IPS DF 6.9 (cell line): ENCODE measurements around the gene SV2C.

ENCODE experiments used
- DNase-seq: peaks from one replicate; pipeline ENCODE4 v3.0.0-alpha.2; 2013; ENCODE audit warnings: low read depth, low spot score
- H3K27ac ChIP-seq: one replicate; pipeline ENCODE4 v1.5.1; 2013; ENCODE audit warnings: low read length, control low read depth
- H3K27me3 ChIP-seq: 2 replicates; pipeline ENCODE4 v1.6.1; 2013; ENCODE audit warnings: mild to moderate bottlenecking, low read length; ENCODE audit not compliant: control insufficient read depth, insufficient read depth
- H3K36me3 ChIP-seq: 2 replicates; pipeline ENCODE4 v1.6.1; 2013; ENCODE audit warnings: low read length; ENCODE audit not compliant: control insufficient read depth, insufficient read depth
- H3K4me1 ChIP-seq: 2 replicates; pipeline ENCODE4 v1.6.1; 2013; ENCODE audit warnings: low read length; ENCODE audit not compliant: control insufficient read depth, insufficient read depth
- H3K4me3 ChIP-seq: 2 replicates; pipeline ENCODE4 v1.5.1; 2013; ENCODE audit warnings: mild to moderate bottlenecking, low read length
- H3K9me3 ChIP-seq: 2 replicates; pipeline ENCODE4 v1.6.1; 2013; ENCODE audit warnings: low read length, inconsistent platforms; ENCODE audit not compliant: control insufficient read depth, insufficient read depth
- whole genome bisulfite sequencing: extraction: QIAGEN DNeasy Blood & Tissue Kit; methylation state at CpG from one replicate; pipeline ENCODE4 v1.1.7; 2013; ENCODE audit warnings: mixed read lengths, missing lambda C conversion rate; ENCODE audit not compliant: insufficient read length, insufficient coverage; 5-methylcytosine and 5-hydroxymethylcytosine counted together

Gene SV2C

DNA sequence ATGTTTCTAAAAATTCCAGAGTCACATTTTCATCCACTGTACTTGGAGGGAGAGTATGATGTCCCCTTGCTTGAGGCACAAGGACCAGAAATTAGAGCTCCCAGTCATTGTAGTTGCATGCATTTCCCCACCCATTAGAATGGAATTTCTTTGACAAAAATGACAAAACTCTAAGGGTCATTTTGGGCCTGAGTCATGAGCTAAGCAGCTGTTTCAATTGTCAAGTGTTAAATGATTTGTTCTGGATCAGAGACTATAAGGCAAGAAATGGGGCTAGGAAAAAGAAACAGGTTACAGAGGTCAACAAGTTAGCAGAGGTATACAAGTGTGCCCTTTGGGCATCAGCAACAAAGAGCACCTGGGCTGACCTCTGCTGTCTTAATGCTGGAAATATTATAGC lies 188.7 kb downstream of the SV2C start:
- no peak overlapping the region for H3K27ac ChIP-seq

DNA sequence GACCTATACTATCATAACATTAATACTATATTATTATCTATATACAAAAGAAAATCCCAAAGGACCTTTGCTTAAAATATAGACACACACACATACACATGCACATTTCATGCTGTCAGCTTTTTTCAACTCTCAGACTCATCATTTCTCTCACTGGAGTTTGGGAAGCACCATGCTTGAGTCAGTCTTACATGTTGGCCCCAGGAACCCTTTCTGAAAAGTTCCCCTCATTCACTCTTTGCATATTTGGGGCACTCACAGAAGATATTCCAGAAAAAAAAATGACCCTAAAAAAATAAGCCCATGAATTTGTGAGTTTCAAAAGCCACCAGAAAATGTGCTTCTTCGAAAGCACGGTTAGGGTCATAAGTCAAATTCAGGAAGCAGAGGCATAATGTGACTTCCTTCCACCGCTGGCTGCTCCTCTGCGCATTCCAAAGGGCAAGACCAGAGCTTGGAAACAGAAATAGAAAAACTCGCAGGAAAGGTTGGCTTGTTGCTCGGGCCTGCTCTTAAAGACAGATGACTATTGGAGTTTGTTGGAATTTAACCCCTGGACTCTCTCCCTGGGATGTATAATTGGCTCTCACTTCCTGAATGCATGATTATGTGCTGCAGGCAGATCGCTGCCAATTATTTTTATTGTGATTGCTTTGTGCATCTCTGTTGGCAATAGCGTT lies 190.2 kb downstream of the SV2C start:
- DNase-seq: no peak
- no CpG with 5 or more reads among the region's 8 CpGs for WGBS
- H3K4me3 ChIP-seq: no peak overlapping the region
- H3K36me3 ChIP-seq: no peaks in the 10 kb centered on the region
- no peak overlapping the region for H3K27ac ChIP-seq
- no peaks in the 10 kb centered on the region for H3K4me1 ChIP-seq
- H3K9me3 ChIP-seq: no peaks in the 10 kb centered on the region
- H3K27me3 ChIP-seq: no peaks in the 10 kb centered on the region

More for the DNA sequence above, 188.7 kb downstream of the SV2C start:
- Histone ChIP-seq H3K4me1 (no peaks in the 10 kb centered on the region), H3K36me3 (no peaks in the 10 kb centered on the region), H3K4me3 (no peak overlapping the region), H3K27me3 (no peaks in the 10 kb centered on the region), H3K9me3 (no peaks in the 10 kb centered on the region)
- no peak for DNase-seq

- DNase-seq: no peak
- no peaks in the 10 kb centered on the region for H3K4me1 ChIP-seq
- no peaks in the 10 kb centered on the region for H3K27me3 ChIP-seq
- H3K9me3 ChIP-seq: no peaks in the 10 kb centered on the region
- H3K27ac ChIP-seq: no peak overlapping the region
- H3K36me3 ChIP-seq: no peaks in the 10 kb centered on the region
- H3K4me3 ChIP-seq: no peak overlapping the region
These were observed 191.4 kb downstream of the SV2C start for GRCh38 chr5:76274571-76274970.

GRCh38 chr5:76277736-76278135 lies 194.6 kb downstream of the SV2C start:
- H3K27me3 ChIP-seq: no peaks in the 10 kb centered on the region
- H3K36me3 ChIP-seq: no peaks in the 10 kb centered on the region
- H3K4me1 ChIP-seq: no peaks in the 10 kb centered on the region
- no peak overlapping the region for H3K4me3 ChIP-seq
- no peaks in the 10 kb centered on the region for H3K9me3 ChIP-seq
- DNase-seq: no peak
- no peak overlapping the region for H3K27ac ChIP-seq

DNA sequence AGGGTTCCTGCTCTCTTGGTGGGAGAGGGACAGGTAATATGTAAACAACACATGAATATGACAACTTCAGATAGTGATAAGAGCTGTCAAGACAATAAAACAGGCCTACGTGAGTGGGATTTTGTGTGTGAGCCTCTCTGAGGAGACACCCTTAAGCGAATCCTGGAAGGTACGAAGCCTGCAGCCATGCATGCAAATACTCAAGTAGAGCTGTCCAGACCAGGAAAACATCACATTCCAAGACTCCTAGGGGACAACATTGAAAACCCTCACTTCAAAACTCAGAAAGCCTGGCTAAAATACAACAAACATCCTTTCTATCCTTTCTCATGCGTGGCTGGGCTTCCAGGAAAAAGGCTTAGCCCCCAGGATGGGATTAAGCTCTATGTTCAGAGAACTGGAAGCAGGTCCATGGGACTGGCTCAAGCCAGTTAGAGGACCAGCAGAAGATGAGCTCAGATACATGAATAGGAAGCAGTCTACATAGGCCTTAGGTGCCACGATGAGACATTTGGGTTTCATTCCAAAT lies 195.1 kb downstream of the SV2C start:
- Histone ChIP-seq H3K36me3 (no peaks in the 10 kb centered on the region), H3K4me3 (no peak overlapping the region), H3K27ac (no peak overlapping the region), H3K9me3 (no peaks in the 10 kb centered on the region), H3K4me1 (no peaks in the 10 kb centered on the region), H3K27me3 (no peaks in the 10 kb centered on the region)
- no CpG with 5 or more reads among the region's 5 CpGs for WGBS
- DNase-seq: no peak

GRCh38 chr5:76280494-76280893 lies 197.3 kb downstream of the SV2C start:
- WGBS: no CpG with 5 or more reads among the region's 14 CpGs
- no peak for DNase-seq

DNA sequence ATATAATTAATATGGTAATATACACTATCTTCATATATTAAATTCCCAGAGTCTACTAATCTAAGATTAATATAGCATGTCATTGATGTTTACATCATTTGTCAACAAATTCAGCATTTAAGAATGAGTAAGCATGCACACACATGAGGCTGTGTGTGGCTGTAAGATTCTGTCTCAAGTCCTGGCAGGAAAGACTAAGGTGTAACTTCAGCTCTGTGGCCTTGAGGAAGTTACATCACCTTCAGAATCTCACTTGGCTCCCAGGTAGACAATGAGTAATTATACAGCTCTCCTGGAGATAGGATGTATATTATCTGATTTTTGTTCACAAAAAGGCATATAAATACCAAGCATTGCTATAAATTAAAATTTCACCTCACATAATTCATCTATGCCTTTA lies 200.5 kb downstream of the SV2C start:
- DNase-seq: no peak
- Histone ChIP-seq H3K4me3 (no peak overlapping the region), H3K27me3 (no peaks in the 10 kb centered on the region), H3K9me3 (no peaks in the 10 kb centered on the region), H3K4me1 (no peaks in the 10 kb centered on the region), H3K36me3 (no peaks in the 10 kb centered on the region), H3K27ac (no peak overlapping the region)

More at GRCh38 chr5:76280494-76280893, 197.3 kb downstream of the SV2C start:
- H3K9me3 ChIP-seq: no peaks in the 10 kb centered on the region
- no peak overlapping the region for H3K27ac ChIP-seq
- H3K36me3 ChIP-seq: no peaks in the 10 kb centered on the region
- no peak overlapping the region for H3K4me3 ChIP-seq
- no peaks in the 10 kb centered on the region for H3K4me1 ChIP-seq
- H3K27me3 ChIP-seq: no peaks in the 10 kb centered on the region

DNA sequence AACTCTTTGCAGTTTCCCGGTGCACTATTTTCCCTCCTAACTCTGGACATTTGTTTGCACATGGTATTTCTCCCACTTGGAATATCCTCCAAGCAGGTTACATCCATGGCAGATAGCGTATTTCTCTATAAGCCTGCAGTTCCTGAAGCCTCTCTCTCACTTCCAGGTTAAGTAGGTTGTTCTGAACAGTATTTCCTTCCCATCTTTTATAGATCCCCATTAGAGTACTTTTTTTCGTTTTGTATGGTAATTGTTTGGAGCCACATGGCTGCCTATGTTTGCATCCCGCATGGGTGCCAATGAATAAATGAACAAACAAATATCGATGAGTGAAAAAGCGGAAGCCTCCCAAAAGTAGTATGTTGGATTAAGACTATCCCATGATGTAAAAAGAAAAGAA lies 206.5 kb downstream of the SV2C start:
- DNase-seq: no peak
- no peaks in the 10 kb centered on the region for H3K27me3 ChIP-seq
- H3K36me3 ChIP-seq: no peaks in the 10 kb centered on the region
- no CpG with 5 or more reads among the region's 6 CpGs for WGBS
- no peak overlapping the region for H3K27ac ChIP-seq
- no peaks in the 10 kb centered on the region for H3K9me3 ChIP-seq
- no peaks in the 10 kb centered on the region for H3K4me1 ChIP-seq
- H3K4me3 ChIP-seq: no peak overlapping the region

DNA sequence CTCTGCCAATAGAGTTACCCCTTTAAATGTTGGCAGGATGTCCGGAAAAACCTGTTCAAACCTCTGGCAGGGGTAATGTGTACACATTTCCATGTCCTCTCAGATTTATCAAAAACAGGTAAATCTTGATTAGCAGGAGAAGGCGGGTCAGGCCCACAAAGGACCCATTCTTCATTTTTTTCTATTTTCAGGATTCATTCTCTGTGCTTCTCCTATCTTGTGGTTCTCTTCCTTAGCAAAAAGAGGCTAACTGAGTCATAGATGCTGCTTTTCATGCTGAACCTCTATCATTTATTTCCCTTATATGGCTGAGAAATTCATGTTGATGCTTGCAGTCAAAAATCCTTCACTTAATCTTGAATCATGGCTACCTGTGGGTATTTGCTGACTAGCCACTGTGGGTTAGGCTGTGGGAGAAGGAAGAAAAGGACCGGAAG lies 207.2 kb downstream of the SV2C start:
- Histone ChIP-seq H3K27me3 (no peaks in the 10 kb centered on the region), H3K9me3 (no peaks in the 10 kb centered on the region), H3K27ac (no peak overlapping the region), H3K4me1 (no peaks in the 10 kb centered on the region), H3K36me3 (no peaks in the 10 kb centered on the region), H3K4me3 (no peak overlapping the region)
- no CpG with 5 or more reads among the region's 3 CpGs for WGBS
- no peak for DNase-seq

DNA sequence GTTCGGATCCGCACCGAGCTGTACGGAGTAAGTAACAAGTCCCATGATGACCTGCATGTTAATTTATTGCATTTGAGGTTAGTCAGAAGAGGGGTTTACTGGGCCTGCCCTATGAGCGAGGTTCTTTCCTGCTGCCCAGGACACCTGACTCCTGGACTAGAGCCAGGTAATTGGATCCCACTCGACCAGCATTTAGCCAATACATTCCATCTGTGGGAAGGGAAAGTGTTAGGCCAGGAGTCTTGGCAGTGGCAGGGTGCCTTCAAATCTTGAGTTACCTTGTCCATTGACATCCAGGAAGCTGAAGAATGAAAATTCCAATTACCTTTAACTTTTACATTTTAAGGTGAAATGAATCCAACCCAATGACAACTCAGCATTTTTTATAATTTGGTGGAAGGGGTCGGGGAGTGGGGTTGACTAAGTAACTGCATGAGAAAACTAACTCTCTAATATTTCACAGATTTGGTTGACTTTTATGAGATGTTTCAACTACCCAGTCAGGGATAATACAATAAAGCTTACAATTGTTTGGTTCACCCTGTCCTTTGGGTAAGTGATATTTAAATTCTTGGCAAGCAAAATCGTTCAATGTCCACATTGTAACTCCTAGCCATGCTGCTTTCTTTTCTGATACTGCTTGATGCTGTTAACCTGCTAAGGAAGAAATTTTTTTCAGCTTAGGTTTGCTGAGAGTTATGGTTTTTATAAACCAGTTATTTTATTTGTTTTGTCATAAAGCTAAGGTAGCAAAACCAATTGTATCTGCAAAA lies 208.3 kb downstream of the SV2C start:
- no peak overlapping the region for H3K27ac ChIP-seq
- H3K4me3 ChIP-seq: no peak overlapping the region
- H3K27me3 ChIP-seq: no peaks in the 10 kb centered on the region
- H3K4me1 ChIP-seq: no peaks in the 10 kb centered on the region
- no CpG with 5 or more reads among the region's 8 CpGs for WGBS
- H3K36me3 ChIP-seq: no peaks in the 10 kb centered on the region
- no peaks in the 10 kb centered on the region for H3K9me3 ChIP-seq
- no peak for DNase-seq
